HG02884 (cell line): ENCODE measurements around the gene FTSJ1.
A peak's percentile ranks its signal among the peaks of the same experiment; 100 is the strongest.
"Not testable (repeated sequence)": the region's sequence is repeated elsewhere in the genome, so short reads cannot be mapped to it uniquely, and the experiment has no call there.

Experiments used
- ATAC-seq: cut with Tn5 transposase; IDR thresholded peaks from one replicate; pipeline ENCODE4 v1.9.1; 2021; ENCODE audit warnings: mild to moderate bottlenecking, moderate library complexity; ENCODE audit not compliant: unreplicated experiment

Gene FTSJ1, protein sequence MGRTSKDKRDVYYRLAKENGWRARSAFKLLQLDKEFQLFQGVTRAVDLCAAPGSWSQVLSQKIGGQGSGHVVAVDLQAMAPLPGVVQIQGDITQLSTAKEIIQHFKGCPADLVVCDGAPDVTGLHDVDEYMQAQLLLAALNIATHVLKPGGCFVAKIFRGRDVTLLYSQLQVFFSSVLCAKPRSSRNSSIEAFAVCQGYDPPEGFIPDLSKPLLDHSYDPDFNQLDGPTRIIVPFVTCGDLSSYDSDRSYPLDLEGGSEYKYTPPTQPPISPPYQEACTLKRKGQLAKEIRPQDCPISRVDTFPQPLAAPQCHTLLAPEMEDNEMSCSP

DNA sequence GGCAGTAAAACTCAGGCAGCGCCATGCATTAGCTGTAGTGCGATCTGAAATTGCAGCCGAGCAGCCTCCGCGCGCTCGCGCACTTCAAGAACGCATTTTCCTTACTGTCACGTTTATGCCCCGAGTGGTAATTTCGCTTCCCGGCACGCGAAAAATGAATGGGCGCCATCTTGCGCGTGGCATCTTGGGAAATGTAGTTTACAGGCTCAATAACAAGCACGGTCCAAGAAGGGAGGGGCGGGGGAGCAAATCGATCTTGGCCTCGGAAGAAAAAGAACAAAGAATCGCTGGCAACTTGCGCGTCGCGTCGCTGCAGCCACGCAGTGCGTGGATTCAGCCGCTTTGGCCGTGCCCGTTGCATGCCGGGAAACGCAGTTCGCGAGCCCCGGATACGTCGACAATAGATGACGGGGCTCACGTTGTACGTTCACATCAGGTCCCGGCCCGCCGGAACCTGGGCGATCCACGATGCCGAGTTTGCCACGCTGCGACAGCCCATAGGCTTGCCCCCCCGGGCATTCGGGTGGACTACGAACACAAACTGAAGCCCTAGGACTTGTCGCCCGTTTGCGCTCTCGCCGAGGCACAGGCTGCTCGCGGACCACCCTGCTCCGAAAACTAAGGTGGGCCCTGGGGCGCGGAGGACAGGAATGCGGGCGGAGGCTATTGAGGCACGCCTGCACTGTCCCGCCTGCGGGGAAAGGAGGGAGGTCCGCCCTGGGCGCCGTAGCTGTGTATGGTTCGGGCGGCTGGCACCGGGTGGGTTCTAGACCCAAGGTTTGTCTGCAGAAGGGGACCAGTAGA is at the start of gene FTSJ1:
Gene FTSJ1, plus strand, starts transcription at position 426 of the 804 bp plus-strand sequence. CDS start 1,849 bp downstream, outside the sequence.
- peak; percentile 84 for ATAC-seq

DNA sequence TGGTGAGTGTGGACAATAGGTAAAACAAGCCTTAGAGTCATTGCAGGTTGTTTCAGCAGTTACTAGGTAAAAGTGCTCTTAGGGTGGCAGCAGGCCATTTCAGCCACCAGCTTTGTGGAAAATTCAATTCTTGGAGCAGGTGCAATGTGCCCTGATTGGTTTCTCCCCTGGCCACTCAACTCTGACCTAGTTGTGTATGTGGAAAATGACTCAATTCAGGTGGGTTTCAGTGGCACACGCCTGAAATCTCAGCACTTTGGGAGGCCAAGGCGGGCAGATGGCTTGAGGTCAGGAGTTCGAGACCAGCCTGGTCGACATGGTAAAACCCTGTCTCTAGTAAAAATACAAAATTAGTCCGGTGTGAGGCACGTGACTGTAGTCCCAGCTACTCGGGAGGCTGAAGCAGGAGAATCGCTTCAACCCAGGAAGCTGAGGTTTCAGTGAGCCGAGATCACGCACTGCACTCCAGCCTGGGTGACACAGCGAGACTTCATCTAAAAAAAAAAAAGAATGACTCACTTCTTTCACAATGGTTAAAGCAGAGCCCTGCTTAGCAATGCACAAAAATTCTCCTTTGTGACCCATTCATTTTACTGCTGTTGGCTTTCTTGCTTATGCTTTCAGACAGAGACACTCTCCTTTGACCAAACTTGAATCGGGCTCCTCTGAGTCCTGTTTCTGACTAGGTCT is 48.8 kb upstream of the FTSJ1 start:
- ATAC-seq = not testable (repeated sequence)

DNA sequence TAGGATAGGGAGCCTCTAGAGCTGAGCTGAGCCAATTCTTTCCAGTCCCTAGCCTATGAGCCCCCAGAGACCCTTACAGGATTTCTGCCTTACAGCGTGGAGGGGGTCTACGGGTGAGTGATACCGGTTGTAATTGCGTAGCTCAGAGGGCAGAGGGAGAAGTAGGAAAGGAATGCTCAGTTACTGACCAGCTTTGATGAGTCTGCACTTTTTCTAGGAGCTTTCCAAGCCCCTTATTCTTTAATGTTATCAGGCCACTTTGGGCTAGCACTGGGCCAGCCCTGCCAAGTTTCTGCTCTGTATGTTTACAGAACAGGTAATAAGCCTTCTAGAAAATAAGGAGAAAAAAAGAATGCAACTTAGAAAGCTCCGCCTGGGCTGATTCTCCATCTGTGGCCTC is 46.4 kb upstream of the FTSJ1 start:
- ATAC-seq = not testable (repeated sequence)

DNA sequence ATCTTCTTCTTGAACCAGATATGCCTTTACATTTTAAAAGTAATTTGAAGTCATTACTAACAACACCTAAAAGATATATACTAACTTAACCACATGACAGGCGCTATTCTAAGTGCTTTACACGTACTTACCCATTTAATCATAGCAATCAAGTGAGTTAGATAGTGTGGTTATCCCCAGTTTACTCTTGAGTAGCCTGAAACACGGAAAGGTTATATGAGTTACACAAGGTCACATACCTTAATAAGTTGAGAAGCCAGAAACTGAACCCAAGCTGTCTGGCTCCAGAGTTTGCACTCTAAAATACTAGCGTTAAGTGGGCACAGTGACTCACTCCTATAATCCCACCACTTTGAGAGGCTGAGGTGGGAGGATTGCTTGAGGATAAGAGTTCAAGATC is 45.8 kb upstream of the FTSJ1 start:
- ATAC-seq = not testable (repeated sequence)

DNA sequence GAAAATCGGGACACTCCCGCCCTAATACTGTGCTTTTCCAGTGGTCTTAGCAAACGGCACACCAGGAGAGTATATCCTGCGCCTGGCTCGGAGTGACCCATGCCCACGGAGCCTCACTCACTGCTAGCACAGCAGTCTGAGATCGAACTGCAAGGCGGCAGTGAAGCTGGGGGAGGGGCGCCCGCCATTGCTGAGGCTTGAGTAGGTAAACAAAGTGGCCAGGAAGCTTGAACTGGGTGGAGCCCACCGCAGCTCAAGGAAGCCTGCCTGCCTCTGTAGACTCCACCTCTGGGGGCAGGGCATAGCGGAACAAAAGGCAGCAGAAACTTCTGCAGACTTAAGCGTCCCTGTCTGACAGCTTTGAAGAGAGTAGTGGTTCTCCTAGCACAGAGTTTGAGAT is 42.3 kb upstream of the FTSJ1 start:
- not testable (repeated sequence) for ATAC-seq

DNA sequence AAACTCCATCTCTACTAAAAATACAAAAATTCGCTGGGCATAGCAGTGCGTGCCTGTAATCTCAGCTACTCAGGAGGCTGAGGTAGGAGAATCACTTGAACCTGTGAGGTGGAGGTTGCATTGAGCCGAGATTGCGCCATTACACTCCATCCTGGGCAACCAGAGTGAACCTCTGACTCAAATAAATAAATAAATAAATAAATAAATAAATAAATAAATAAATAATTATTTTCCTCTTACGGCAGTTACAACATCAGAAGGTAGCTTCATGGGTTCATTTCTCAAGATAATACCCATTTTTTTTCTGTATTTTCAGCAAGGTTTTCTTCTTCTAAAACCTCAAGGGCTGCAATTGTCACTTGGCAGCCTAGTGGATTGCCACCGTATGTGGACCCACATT is 28.8 kb upstream of the FTSJ1 start:
- not testable (repeated sequence) for ATAC-seq

DNA sequence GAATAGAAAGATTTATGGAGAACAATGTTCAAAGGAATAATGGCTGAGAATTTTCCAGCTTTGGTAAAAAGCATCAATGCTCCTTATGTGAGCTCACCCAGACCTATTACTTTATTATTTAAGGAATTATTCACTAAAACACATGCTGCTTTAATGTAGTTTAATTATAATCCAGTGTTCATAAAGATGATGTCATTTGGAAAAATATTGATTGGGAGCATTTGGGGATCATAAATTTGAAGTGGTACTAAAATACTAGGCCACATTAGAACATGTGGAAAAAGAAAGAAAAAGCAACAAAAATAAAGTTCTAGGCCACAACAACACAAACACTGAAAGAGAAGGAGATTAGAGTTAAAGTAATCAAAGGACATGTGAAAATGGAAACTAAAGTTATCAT is 25.9 kb upstream of the FTSJ1 start:
- no peak for ATAC-seq

DNA sequence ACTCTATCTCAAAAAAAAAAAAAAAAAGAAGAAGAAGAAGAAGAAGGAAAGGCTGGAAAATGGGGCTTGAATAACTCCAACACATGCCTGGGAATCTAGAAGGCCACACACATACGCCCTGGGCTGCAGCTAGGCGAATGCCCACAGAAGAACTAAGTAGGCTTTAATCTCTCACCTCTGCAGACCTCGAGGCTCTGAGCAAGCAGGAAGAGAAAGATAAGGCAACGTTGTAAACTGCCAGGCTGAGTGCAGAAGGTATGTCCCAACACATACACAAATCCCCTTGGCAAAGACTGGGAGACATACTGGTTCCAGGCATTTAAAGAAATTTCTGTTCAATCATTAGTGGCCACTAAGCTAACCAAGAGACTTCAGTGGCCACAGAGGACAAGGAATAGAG is 24.3 kb upstream of the FTSJ1 start:
- no peak for ATAC-seq

DNA sequence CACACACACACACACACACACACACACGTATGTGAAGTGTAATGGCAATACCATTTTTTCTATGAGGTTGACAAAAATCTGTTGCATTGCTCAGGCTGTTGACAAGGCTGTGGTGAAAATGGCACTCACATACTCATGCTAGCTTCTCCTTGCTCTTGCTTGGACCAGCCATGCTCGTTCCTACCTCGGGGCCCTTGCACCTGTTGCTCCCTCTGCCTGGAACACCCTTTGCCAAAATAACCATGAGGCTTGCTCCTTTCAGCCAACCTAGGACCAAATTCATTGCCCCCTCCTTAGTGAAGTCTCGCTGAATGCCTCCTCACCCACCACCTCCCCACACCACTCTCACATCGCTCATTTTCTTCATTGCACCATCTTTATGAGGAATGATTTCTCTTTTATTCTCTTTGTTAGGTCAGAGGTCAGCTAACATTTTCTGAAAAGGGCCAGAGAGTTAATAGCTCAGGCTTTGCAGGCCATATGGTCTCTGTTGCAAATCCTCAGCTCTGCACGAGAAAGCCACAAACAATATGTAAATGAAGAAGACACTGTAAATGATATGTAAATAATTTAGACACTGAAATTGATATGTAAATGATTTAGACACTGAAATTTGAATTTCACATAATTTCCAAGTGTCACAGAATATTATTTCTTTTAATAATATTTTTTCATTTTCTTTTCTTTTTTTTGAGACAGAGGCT is 19.2 kb upstream of the FTSJ1 start:
- no peak for ATAC-seq

DNA sequence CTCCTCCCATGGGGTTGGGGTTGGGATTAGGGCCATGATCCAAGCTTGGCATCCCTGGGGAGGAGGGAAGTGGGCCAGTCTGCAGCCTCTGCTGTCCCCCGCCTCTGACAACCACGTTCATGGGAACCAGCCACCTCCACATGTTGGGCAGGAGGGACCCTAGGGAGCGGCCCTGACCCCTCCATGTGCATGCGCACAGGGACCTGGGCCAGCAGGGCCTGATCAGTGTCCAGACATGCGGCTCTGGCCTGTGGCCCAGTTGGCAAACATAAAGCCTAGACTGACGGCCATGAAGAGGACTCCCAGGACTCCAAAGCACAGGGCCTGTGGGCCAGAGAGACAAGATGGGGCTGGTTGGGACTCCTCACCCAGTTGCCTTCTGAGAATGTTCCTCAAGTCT is 17.3 kb upstream of the FTSJ1 start:
- ATAC-seq = no peak

DNA sequence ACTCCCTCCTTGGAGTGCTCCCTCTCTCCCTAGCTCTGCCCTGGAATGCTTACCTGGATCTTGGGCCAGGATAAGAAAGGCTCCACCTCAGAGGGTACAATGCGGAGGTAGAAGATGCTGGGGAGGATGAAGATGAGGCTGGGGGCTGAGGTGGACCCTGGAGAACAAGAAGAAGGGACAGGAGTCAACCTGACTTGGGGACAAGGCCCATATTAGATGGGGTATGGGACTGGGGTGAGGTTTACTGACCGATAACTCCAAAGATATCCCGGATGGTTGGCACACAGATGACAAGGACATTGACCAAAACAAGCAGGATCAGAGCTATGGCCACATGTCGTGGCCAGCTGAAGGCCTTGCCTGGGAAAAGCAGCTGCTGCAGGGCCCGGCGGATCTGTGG is 16.5 kb upstream of the FTSJ1 start:
- ATAC-seq = no peak

DNA sequence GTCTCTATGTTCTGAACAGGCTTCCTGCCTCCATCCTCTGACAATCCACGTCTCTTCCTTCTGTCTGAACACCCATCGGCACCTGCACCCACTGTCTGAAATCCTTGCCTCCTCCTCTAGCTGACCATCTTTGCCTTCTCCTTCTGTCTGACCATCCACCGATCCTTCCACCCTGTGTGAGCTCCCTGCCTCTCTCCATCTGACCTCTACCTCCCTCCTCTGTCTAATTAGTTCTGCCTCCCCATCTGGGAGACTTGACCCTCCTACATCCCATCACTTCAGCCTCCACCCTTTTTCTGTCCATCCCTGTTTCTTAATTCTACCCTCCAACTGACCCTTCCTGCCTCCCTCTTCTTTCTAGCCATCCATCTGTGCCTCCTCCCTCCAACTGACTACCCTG is 16.0 kb upstream of the FTSJ1 start:
- ATAC-seq = no peak

DNA sequence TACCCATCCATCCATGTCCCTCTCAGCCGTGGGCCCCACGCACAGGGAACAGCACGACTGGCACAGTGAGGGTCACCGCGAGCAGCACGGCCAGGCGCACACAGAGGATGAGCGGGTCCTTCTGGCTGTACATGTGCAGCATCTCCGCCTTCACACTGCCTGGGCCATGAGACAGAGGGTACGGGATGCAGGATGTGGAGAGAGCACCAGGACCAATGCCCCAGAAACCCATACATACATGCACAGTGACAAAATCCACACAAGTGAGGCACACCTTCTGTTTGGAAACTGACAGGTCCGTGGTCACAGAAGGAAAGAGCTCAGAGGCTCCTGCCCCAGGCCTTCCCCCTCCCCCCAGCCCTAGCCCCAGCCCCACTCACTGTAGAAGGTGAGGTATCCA is 15.4 kb upstream of the FTSJ1 start:
- ATAC-seq = no peak

DNA sequence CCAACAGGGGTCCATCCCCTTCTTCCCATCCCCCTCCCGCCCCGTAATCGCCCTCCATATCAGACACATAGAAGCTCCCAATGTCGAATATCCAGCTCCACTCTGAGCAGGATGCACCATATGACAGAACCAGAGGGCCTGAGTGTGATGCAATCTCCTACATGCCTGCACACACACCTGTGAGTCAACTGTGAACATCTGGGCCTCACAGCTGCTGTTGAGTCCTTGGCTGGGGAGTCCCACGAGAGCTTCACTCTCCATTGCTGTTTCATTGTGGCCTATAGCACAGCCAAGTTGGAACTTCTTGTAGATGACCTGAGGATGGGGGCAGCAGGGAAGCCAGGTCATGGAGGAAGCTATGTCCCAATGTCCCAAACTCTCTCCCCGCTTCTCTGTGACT is 14.2 kb upstream of the FTSJ1 start:
- ATAC-seq = no peak

DNA sequence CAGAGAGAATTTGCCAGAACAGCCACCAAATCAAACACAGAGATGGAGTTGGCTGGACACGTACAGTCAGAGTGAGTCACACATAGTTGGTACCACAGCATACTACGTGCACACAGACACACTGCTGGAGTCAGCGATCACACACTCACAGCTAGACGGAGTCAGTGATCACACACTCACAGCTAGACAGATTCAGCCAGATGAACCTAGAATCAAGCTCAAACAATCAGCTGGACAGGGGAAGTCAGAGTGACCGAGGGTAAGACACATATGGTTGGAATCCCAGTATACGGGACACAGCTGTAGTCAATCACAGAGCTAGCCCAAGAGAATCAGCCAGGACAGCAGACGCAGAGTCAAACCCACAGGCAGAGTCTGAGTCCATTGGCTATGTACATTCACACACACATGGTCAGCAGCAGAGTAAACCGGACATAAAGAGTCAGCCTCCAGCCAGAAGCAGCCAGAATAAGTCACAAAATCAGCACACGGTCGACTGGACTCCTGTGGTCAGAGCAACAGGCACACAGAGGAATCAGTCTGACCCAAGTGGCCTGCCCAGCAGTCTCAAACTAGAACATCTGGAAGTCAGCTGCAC is 10.6 kb upstream of the FTSJ1 start:
- no peak for ATAC-seq

DNA sequence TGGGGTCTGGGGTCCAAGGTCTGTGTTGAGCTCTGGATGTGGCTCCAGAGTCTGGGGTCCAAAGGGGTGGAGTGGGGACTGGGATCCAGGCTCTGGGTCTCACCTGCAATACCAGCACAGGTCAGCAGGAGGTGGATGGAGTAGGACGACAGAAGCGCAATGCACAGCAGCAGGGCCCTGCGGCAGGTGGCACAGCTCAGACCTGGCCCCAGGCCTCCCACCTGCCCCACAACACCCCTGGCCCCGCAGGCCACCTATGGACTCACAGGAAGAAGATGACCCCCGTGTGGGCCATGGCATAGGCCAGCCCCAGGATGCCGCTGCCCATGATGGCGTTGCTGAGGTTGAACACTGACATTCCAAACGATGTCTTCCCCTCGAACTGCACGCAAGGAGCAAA is 9.3 kb upstream of the FTSJ1 start:
- no peak for ATAC-seq

DNA sequence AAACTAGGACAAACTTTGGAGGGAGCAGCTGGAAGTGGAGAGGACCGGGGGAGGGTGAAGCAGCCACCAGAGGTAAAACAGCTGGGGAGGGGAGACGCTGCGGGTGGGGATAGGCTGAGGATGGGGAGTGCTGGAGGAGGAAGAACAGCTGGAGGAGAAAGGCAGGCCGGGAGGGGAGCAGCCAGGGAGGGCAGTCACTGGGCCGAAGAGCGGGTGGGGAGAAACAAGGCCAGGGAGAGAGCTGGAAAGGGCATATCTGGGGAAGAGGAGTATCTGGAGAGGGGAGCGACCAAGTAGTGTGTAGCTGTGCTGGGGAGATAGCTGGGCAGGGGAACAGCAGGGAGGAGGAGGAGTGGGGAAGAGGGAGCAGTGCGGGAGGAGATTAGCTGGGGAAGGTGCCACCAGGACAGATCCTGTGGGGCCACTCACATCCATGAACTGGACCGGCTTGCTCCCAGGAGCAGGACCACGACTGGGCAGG is 8.7 kb upstream of the FTSJ1 start:
- no peak for ATAC-seq

DNA sequence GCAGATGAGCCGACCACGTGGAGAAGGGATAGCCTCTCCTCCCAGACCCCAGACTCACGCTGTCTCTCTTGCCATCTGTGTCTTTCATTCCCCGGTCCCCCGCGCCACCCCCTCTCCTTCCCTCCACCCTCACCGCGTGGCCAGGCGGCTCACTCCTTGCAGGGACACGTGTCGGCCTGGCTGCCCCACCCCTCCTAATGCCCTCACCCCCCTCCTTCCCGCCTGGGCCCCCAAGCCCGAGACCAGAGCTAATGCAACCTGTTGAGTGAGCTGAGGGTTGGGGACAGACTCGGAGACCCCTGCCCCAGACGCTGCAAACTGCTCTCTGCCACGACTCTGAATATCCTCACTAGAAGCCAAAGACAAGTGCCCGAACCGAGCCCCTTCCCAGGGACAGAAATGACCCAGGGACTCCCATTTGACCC is 7.7 kb upstream of the FTSJ1 start:
- peak; percentile 54 for ATAC-seq

DNA sequence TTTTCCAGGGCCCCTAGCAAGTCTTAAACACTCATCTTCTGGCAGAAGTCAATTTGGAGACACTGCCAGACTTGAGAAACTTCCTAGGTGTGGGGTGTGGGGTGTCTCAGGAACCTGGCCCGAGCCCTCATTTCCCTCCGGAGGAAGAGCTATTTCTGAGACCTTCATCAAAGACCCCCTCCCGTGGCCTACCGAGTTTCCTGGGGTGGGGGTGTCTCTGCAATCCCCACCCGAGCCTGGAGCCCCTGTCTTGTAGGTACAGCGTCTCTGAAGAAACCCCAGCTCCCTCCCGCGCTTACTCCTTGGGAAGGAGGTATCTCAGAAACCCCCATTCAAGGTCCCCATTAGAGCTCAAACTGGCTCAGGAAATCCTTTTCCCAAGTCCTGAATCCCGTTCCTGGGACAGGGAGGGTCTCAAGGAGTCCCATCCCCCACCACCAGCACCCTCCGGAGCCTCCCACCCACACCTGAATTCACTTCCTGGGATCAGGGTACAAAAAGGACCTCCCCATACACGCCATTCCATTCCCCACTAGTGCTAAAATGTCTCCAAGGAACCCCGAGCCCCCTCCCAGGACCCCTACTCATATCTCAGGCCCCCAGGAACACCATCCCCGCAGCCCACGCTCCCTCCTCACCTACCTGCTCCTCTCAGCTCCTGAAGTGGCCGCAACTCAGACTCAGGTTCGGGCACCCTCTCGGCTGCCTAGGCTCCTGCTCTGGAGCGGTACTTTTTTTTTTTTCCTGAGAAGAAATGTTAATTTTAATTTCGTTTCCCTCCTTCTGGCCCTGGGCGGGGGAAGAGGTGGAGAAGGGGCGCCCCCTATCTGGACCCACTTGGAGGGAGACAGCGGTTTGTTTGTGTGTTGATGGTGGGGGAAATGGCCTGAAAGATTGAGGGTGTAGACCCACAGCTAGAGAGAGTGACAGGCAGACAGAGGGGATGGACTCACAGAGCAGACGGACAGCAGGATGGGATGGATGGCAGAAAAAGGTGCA is 7.0 kb upstream of the FTSJ1 start:
- ATAC-seq = peak; percentile 54
